Measurements from ENCODE around the gene ARNT2.

The ARNT2 gene

GRCh38 chr15:80556694-80557367, 152.6 kb downstream of the ARNT2 start:
- no peak for DNase-seq (ENCODE audit: low read depth)

DNA sequence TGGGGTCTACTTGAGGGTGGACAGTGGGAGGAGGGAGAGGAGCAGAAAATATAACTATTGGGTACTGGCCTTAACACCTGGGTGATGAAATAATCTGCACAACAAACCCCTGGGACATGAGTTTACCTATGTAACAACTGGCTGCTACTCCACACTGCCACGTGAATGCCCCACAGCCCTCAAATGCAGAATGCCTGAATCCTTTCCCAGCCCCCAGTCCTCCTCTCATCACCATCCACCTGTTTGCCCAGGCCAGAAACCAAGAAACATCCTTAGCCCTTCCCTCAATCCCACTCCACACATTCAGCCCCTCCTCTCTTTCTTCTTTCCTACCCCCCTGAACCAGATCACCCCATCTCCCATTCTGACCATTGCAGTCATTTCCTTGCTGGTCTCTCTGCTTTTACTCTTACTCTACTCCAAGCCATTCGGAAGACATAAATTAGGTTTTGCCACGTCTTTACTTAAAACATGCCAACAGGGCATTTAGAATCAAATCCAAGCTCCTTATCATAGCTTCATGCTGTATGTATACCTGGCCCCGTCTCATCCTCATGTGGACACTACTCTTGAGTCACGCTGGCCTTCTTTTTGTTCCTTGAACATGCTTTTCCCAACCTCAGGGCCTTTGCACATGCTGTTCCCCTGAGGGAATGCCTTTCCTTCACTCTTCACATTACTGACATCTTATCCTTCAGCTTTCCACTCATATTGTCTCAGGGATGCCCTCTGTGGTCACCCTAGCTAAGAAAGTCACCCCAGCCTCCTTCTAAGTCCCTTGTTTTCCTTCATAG, 153.5 kb downstream of the ARNT2 start:
- DNase-seq (ENCODE audit: low read depth): no peak

- DNase-seq (ENCODE audit: low read depth): no peak
Observed at GRCh38 chr15:80558631-80559319, 154.6 kb downstream of the ARNT2 start.

- DNase-seq (ENCODE audit: low read depth): no peak
Observed at GRCh38 chr15:80559320-80559693, 155.1 kb downstream of the ARNT2 start.

GRCh38 chr15:80559761-80560160, 155.6 kb downstream of the ARNT2 start:
- DNase-seq (ENCODE audit: low read depth): no peak

DNA sequence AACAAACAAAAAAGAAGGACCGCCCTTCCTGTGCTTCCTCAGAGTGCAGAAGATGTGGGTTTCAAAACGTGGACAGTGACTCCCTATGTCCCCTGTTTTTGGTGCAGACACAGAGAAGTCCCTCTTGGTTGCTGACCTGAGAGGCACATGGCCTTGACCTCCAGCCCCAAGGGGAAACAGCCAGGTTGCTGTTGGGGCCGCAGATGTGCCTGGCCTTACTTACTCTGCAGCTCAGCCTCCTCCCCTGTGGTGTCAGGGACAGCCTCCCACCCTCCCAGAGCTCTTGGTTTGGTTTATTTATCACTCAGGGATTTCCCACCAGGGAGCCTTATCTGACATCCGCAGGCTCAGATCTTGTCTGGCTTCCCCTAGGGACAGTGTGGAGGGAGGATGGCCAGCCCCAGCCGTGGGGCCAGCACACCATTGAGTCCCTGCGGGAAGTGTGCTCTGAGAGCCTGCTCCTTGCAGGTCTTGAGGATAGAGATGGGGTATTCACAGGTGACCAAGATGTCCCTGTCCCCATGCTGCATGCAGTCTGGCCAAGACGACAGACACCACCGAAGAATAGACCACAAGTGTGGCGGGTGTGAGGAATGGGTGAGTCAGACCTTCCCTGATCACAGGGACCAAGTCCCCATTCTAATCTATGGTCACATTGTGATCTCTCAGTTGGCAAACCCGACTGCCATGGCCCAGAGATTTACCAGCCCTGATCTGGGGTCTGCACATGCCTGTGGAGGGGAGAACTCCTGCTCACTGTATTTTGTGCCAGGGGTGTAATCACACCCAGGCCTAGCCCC, 156.6 kb downstream of the ARNT2 start:
- no peak for DNase-seq (ENCODE audit: low read depth)

GRCh38 chr15:80561500-80561899, 157.3 kb downstream of the ARNT2 start:
- DNase-seq (ENCODE audit: low read depth): no peak

DNA sequence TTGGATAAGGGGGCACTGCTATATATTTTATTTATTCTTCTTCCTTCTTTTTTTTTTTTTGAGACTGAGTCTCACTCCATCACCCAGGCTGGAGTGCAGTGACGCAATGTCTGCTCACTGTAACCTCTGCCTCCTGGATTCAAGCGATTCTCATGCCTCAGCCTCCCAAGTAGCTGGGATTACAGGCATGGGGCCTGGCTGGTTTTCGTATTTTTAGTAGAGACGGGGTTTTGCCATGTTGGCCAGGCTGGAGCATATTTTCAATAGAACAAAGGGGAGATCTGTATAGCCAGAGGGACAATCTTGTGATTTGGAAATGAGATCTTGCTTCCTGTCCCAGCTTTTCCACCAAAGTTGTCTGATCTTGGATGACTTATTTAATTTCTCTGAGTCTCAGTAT, 157.9 kb downstream of the ARNT2 start:
- no peak for DNase-seq (ENCODE audit: low read depth)

DNA sequence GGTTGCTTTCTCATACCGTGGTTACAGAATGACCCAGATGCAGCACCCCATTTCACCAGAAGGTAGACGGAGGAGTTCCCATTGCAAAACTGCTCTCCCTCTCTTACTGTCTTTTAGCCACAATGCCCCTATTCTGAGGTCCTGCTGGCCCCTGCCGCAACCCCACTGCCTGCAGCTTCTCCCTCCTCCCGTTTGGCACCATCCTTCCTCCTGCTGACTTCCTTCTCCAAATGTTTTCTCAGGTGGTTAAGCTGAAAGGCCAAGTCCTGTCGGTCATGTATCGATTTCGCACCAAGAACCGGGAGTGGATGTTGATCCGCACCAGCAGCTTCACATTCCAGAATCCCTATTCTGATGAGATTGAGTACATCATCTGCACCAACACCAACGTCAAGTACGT, 158.7 kb downstream of the ARNT2 start:
- no peak for DNase-seq (ENCODE audit: low read depth)

GRCh38 chr15:80563372-80563997, 159.3 kb downstream of the ARNT2 start:
- no peak for DNase-seq (ENCODE audit: low read depth)

DNA sequence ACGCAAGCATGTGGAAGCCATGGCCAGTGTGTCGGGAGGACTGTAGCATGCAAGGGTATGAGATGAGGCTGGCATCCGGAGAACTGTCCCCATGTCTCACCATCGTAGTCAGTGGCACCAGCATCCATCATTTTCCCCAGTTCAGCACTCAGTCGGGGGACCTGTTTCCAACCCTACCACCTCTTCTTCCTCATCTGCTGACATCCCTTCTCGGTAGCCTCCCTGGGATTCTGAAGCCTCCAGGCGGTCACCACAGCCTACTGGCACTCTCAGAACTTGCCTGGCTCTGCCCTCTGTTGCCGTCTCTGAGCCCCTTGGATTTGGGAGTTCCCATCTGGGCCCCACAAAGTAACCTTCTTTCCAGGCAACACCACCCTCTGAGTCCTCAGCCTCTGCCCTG, 159.9 kb downstream of the ARNT2 start:
- no peak for DNase-seq (ENCODE audit: low read depth)

GRCh38 chr15:80565398-80565797, 161.2 kb downstream of the ARNT2 start:
- DNase-seq (ENCODE audit: low read depth): no peak

- no peak for DNase-seq (ENCODE audit: low read depth)
Observed at GRCh38 chr15:80565988-80566387, 161.8 kb downstream of the ARNT2 start.

DNA sequence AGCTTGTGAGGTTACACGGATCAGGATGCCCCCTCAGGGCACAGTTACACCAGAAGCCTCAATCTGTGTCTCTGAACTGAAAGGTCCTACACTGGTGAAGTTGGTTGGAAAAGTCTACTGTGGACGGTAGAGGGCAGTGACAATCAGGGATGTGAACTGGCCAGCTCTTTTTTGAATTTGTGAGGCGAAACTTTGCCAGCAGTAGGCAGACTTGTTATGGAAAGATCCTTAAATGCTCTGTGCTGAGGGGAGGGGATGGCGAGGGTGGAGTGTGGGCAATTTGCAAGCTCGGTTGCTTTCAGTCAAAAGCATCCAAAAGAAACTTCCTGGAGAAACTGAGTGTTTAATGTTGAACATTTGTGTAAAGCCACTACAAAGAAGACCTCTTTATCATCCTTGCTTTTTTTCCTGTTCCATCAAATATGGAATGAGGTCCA, 163.6 kb downstream of the ARNT2 start:
- peak; percentile 57 for DNase-seq (ENCODE audit: low read depth)

GRCh38 chr15:80568298-80568697, 164.1 kb downstream of the ARNT2 start:
- no peak for DNase-seq (ENCODE audit: low read depth)

- no peak for DNase-seq (ENCODE audit: low read depth)
Observed at GRCh38 chr15:80568876-80569605, 164.9 kb downstream of the ARNT2 start.

GRCh38 chr15:80569656-80570055, 165.5 kb downstream of the ARNT2 start:
- no peak for DNase-seq (ENCODE audit: low read depth)

GRCh38 chr15:80570553-80570952, 166.4 kb downstream of the ARNT2 start:
- no peak for DNase-seq (ENCODE audit: low read depth)

- DNase-seq (ENCODE audit: low read depth): no peak
Observed at GRCh38 chr15:80572337-80572736, 168.2 kb downstream of the ARNT2 start.

DNA sequence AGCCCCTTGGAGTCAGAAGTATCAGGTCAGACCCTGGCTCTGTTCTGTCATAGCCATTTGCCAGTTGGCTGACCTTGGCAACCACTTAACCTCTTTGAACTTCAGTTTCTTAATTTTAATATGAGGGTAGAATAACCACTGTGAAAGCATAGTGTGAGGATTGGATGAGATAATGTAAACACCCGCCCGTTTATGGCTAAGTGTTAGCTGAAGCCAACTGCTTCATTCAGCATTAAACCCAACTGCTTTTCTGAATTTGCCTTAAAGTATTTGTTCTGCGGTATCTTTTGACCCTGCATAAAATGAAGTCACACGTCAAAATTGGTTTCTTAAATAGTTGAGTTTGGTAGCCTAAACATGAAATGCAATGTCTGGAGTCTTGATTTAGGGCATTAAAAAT, 169.4 kb downstream of the ARNT2 start:
- no peak for DNase-seq (ENCODE audit: low read depth)

GRCh38 chr15:80574590-80574989, 170.4 kb downstream of the ARNT2 start:
- no peak for DNase-seq (ENCODE audit: low read depth)
